Motor neuron (in vitro differentiated cells): ENCODE measurements around the gene ZPR1. TPM values are rescaled to one million over a fixed set of nuclear protein-coding genes. Genes with fewer than 3 reads are reported as not detected.
A peak's percentile ranks its signal among the peaks of the same experiment; 100 is the strongest.
"Not testable (repeated sequence)": the region's sequence is repeated elsewhere in the genome, so short reads cannot be mapped to it uniquely, and the experiment has no call there.

Experiments used
- ATAC-seq, 8 experiments: fragments of 200-7000 bp; cut with Tn5 transposase; replicated peaks in 6 of 8; 2 replicates each; pipeline ENCODE4 v1.8.0; 2021; ENCODE audit warnings: mild to moderate bottlenecking in 8 of 8, moderate library complexity in 8 of 8
- H3K27ac ChIP-seq, 2 donors: fragments of 250-450 bp; sonication (Bioruptor Pico); 2 replicates each; pipeline ENCODE4 v1.9.0; 2021; ENCODE audit warnings: antibody characterized with exemption in 2 of 2, mild to moderate bottlenecking in 2 of 2, moderate library complexity in 1 of 2
- H3K4me1 ChIP-seq, 2 donors: fragments of 250-450 bp; sonication (Bioruptor Pico); replicated peaks in 1 of 2; 2 replicates each; pipeline ENCODE4 v1.6.1; 2021; ENCODE audit warnings: antibody characterized with exemption in 2 of 2, mild to moderate bottlenecking in 2 of 2, moderate library complexity in 1 of 2
- H3K4me3 ChIP-seq, 5 donors: fragments of 250-450 bp; sonication (Bioruptor Pico); 2 replicates each; pipeline ENCODE4 v1.9.0; 2021; ENCODE audit warnings: antibody characterized with exemption in 5 of 5, mild to moderate bottlenecking in 5 of 5, moderate library complexity in 4 of 5
- WGBS, 10 experiments: fragments of 450-650 bp; shearing (Covaris generic); methylation state at CpG; one replicate each; pipeline ENCODE4 v1.0.0; 2022; 5-methylcytosine and 5-hydroxymethylcytosine counted together
- in situ Hi-C, 9 experiments: fragments of 400-800 bp; cut with MboI; loops; one replicate each; pipeline ENCODE4 v1.15.0; 2021; ENCODE audit warnings: low sequenced_read_pairs in 9 of 9, low pct_unique_long_range_greater_than_20kb in 2 of 9; ENCODE audit not compliant: unreplicated experiment in 9 of 9
- total RNA-seq, 8 experiments: library from RNA; unstranded; fragments of 300-600 nt; gene quantifications; 2 replicates each; pipeline versions ENCODE4 v1.2.3 to v1.2.4, GENCODE V29; 2022

ZPR1 gene
- total RNA-seq, 8 experiments from 2014 or later: 22.4 to 43.5 (median 33.0) TPM

DNA sequence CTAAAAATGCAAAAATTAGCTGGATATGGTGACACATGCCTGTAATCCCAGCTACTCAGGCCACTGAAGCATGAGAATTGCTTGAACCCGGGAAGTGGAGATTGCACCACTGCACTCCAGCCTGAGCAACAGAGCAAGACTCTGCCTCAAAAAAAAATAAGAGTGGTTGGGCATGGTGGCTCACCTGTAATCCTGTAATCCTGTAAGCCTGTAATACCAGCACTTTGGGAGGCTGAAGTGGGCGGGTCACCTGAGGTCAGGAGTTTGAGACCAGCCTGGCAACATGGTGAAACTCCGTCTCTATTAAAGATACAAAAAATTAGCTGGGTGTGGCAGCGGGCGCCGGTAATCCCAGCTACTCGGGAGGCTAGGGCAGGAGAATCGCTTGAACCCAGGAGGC, 31.8 kb downstream of the ZPR1 start:
- 85 to 98% (median 93%) methylated on average over 3 to 8 of the region's 8 CpGs; no CpG with 5 or more reads in 3 of the 10 experiments for WGBS, 10 experiments
- H3K27ac ChIP-seq, ATAC-seq, H3K4me3 ChIP-seq, H3K4me1 ChIP-seq, in situ Hi-C loops: not testable (repeated sequence)

DNA sequence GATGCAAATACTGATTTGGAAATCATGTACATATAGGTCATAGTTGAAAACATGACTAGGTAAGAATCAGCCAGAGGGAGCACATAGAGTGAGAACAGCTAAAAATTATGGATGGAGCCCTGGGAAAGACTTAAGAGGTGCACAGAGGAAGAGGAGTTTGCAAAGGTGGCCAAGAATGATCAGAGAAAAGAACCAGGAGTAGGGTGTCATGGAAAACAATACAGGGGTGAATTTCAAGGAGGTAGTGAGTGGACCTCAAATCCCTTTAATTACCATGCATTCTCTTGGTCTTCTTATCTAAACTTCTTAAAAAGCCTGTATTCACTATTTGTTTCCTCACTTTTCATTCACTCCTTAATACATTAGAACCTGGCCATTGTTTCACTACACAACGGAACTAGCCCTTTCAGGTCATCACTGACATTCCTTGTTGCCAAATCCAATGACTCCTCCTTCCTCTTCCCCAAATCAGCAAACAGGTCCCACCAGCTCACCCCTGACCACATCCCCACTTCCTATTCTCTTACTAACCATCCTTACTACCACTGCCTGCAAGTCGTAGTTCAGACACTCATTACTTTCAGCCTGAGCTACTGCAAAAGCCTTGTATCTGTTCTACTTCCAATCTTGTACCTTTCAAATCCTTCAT, 37.6 kb downstream of the ZPR1 start:
- ATAC-seq: no peak
- H3K27ac ChIP-seq: no peak overlapping the region
- WGBS, 10 experiments: 84 to 100% (median 100%) methylated on average over 1 to 2 of the region's 2 CpGs
- no peak overlapping the region for H3K4me3 ChIP-seq
- no peaks in the 10 kb centered on the region for H3K4me1 ChIP-seq
- in situ Hi-C loops: no loop called here

DNA sequence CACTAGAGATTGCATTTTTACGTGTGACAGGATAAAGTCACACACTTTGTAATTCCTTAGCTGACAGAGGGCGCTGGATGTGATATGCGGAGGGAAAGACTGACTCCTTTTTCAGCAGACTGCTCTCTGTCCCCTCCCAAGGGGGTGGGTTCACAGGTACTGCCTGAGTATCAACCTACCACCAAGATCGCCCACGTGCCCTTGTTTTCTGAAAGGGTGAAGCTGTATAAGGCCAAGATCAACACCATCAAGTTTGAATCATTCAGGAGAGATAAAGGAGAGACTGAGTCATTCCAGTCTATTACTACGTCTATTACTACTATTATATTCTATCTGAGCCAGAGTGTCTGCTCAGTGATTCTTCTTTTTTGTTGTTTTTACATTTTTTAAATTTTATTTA, 45.7 kb downstream of the ZPR1 start:
- Histone ChIP-seq H3K4me1 (no peaks in the 10 kb centered on the region), H3K4me3 (no peak overlapping the region), H3K27ac (no peak overlapping the region)
- 56 to 100% (median 88%) methylated on average over 1 to 6 of the region's 6 CpGs; no CpG with 5 or more reads in 2 of the 10 experiments for whole genome bisulfite sequencing, 10 experiments
- in situ Hi-C loops: no loop called here
- ATAC-seq: no peak

DNA sequence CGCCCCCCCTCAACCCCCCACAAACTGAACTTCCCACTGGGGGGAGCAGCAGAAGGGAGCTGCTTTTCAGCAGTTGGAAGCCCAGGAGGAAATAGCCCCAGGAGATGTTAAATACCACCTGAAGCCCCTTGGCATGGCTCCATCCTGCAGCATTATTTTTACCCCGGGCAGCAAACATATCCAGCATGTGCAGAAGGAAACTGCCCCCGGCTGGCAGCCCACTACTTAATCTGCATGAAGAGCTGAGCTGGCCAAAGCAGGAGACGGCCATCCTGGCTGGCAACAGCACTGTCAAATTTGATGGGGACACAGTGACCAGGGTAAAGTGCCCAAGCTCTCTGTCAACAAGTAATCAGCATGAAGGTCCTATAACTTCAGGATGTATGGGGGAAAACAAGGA, 47.1 kb downstream of the ZPR1 start:
- ATAC-seq: no peak
- no peak overlapping the region for H3K4me3 ChIP-seq
- 40 to 100% (median 83%) methylated on average over 1 to 2 of the region's 4 CpGs; no CpG with 5 or more reads in 5 of the 10 experiments for WGBS, 10 experiments
- H3K4me1 ChIP-seq: no peaks in the 10 kb centered on the region
- no peak overlapping the region for H3K27ac ChIP-seq
- in situ Hi-C loops: no loop called here

DNA sequence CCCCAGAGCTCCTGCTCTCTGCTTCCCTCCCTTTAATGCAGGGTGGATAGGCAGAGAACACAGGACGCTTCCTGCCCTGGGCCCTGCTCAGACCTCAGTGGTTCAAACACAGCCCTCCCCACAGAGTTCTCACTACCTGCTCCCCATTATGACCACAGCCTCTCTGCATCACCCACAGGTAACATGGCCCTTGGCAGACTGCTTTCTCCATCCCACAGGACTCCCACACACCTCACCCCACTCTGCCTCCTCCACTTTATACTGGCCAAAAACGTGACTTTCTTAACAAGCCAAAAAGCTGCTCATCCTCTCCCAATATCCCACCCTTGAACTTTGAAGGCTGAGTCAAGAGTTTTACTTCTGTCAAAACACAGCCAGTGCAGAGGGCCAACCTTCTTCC, 48.8 kb downstream of the ZPR1 start:
- ATAC-seq: no peak
- 20 to 100% (median 75%) methylated on average over 1 of the region's 2 CpGs; no CpG with 5 or more reads in 5 of the 10 experiments for WGBS, 10 experiments
- no peak overlapping the region for H3K27ac ChIP-seq
- no peaks in the 10 kb centered on the region for H3K4me1 ChIP-seq
- in situ Hi-C loops: no loop called here
- H3K4me3 ChIP-seq: no peak overlapping the region

DNA sequence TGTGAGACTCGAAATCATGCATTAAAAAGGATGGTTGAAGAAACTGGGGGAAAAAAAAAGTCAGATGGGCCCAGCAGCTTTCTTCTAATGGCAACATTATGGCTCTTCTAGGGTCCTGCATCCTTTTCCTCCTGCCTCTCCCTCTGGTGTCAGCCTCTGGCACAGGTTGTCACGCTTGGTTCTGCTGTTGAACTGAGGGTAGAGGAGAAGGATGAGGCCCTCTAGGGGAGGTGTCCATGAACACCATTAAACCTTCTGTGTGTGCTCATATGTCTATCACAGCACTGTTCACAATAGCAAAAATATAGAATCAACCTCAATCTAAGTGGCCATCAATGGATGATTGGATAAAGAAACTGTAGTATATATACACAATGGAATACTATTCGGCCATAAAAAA, 51.1 kb downstream of the ZPR1 start:
- WGBS, 10 experiments: 69 to 100% (median 82%) methylated on average over 1 to 3 of the region's 3 CpGs; no CpG with 5 or more reads in 2 of the 10 experiments
- in situ Hi-C loops: no loop called here
- ATAC-seq: peak in 1 of 8 experiments; percentile 53

DNA sequence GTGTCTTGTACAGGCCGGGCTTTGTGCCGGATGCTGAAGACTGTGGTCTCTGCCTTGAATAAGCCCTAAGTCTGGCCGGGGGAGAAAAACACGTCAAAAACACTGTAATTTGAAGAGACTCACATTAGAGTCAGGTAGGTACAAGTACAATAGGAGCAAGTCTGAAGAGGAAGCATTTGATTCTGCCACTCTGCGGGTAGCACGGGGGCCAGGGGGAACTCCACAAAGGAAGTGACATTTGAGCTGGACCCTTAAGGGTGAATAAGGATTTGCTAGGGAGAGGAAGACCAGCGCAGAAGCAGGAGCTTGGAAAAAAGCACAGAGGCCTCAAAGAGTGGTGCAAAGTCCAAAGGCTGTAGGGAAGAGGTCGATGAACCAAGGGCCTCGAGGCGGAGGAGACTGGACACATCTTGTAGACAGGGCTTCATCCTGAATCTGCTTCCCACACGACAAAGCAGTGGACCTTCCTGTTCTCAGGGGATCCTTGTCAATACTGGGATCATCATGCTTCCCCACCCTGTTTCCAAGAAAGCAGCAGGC, 53.8 kb downstream of the ZPR1 start:
- WGBS, 10 experiments: 63 to 95% (median 76%) methylated on average over 3 to 10 of the region's 11 CpGs; no CpG with 5 or more reads in 1 of the 10 experiments
- no peak for ATAC-seq
- in situ Hi-C loops: no loop called here
- no peak overlapping the region for H3K27ac ChIP-seq
- H3K4me1 ChIP-seq: peaks cover 19 to 21% of the 10 kb centered on the region in 2 donors
- H3K4me3 ChIP-seq: no peak overlapping the region

More for the DNA sequence above, 51.1 kb downstream of the ZPR1 start:
- Histone ChIP-seq H3K4me1 (peaks cover under 1 to 2% of the 10 kb centered on the region in 2 donors), H3K27ac (no peak overlapping the region), H3K4me3 (no peak overlapping the region)

DNA sequence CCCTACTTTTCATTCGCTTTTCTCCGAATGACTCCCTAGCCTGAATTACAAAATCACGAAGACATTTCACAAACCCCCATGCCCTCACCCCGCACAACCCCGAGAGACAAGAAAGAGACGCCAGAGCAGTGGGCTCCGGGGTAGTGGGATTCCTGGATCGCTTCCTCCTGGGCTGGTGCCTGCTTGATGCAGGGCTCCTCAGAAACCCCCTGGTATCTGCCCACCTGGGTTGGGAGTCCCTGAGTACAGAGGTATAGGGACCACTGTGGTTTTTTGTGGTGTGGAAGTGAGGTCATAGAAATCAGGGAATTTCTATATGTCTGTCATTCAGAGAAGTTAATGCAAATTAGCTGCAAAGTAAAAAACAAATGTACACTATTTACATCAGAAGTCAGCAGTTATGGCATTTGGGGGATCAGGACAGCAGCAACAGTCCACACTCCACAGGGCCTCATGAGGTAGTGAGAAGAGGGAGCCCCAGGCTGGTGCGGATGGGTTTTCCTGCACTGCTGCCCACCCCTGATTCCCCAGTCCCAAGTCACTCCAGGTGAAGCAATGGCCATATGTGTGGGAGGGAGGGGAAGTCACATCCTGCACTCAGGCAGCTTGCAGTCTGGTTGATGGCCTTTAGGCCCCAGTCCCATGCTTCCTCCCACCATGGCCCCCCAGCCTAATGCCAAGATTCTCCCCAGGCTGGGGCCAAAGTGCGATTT, 54.6 kb downstream of the ZPR1 start:
- Histone ChIP-seq H3K27ac (no peak overlapping the region), H3K4me3 (no peak overlapping the region), H3K4me1 (peaks cover 19 to 21% of the 10 kb centered on the region in 2 donors)
- WGBS, 10 experiments: 0 to 100% (median 73%) methylated on average over 1 to 9 of the region's 10 CpGs; no CpG with 5 or more reads in 4 of the 10 experiments
- in situ Hi-C loops: no loop called here
- peak in 1 of 8 experiments; percentile 15 for ATAC-seq

DNA sequence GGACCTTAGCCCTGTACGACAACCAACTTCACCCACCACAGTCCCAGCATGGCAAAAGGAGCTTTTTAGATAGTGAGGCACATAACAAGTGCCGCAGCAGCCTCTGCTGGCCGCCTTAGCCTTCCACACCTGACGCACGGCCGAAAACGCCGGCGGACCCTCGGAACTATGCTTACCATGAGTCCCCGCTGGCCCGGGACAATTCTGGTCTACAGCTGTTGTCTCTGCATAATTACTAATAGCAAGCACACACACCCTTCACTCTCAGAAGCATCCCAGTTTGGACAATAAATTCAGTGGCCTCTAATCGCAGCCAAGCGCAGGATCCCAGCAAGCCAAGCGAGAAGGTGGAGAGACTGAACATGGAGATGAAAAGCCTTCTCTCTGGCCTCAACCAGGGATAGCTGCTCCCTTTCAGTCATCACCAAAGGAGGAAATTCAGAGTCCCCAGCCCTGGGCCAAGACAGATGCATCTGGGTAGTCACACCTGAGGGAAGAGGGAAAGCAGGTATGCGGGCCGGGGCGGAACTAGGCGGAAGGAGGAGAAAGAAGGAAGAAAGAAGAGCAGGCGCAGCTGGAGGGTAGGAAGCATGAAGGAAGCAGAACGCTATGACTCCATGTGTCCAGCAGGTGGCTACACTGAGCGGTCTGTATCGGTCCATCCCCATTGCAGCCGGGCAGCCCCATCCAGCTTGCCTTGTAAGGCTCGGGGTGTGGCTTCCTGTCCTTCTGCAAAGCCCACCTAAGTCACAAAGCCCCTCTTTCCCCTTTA, 55.4 kb downstream of the ZPR1 start:
- H3K4me3 ChIP-seq: no peak overlapping the region
- in situ Hi-C loops: no loop called here
- 35 to 100% (median 40%) methylated on average over 1 to 12 of the region's 25 CpGs; no CpG with 5 or more reads in 3 of the 10 experiments for WGBS, 10 experiments
- H3K27ac ChIP-seq: no peak overlapping the region
- peak; percentile 48 to 92 (median 62) for ATAC-seq
- H3K4me1 ChIP-seq: peaks cover 19 to 21% of the 10 kb centered on the region in 2 donors

DNA sequence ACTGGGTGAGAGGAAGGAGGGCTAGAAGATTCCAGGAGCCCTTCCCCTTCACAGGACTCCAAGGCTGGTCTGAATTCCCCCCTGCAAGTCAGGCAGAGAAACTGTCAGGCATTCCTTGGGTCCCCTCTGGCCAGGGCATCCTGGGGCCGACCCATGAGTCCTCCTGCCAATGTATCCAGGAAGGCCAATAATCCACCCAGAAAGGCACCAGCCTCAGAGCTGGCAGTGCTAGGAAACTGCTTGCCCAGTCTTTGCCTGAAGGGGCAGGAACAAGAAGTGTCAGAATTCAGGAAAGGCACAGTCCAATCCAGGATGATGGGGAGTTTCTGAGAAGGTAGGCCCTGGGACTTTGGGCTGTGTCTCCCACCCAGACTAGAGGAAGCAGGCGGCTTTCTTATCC, 56.0 kb downstream of the ZPR1 start:
- in situ Hi-C loops: no loop called here
- Histone ChIP-seq H3K4me3 (no peak overlapping the region), H3K4me1 (peaks cover 19 to 21% of the 10 kb centered on the region in 2 donors), H3K27ac (no peak overlapping the region)
- peak in 2 of 8 experiments; percentile 1 to 5 for ATAC-seq
- WGBS, 10 experiments: 80 to 100% (median 100%) methylated on average over 1 to 2 of the region's 2 CpGs; no CpG with 5 or more reads in 7 of the 10 experiments

DNA sequence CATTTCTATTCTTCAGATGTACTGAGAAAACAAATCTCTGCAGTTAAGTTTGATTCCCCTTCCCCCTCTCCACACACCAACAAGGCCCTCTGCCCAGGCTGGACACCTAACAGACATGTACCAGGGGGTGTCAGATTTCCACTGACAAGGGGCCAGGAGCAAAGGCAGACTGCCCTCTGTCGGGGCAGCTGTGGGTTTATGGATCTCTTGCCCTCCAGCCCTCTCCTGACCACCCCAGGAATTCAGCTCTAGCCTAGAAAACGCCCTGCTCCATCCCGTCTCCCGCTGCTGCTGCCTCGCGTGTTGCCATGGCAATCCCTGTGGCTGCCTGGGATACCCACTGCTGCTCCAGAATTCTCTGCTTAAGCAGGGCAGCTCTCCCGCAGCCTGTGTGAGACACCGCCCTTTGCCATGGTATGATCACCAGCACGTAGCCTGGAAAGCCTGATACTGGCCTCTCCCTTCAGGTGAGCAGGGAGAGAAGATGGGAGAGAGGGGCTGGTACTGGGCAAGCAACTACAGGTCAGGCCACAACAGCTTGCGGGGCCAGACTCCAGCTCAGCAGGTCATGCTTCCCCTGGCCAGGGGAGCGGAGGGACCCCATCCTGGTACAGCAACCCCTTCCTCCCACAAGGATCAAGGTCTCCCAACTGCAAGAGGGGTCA, 56.6 kb downstream of the ZPR1 start:
- H3K4me1 ChIP-seq: peaks cover 19 to 21% of the 10 kb centered on the region in 2 donors
- WGBS, 10 experiments: 0 to 38% (median 11%) methylated on average over 1 to 6 of the region's 11 CpGs; no CpG with 5 or more reads in 6 of the 10 experiments
- in situ Hi-C loops: no loop called here
- peak; percentile 26 to 95 (median 90) for ATAC-seq
- H3K27ac ChIP-seq: no peak overlapping the region
- no peak overlapping the region for H3K4me3 ChIP-seq

DNA sequence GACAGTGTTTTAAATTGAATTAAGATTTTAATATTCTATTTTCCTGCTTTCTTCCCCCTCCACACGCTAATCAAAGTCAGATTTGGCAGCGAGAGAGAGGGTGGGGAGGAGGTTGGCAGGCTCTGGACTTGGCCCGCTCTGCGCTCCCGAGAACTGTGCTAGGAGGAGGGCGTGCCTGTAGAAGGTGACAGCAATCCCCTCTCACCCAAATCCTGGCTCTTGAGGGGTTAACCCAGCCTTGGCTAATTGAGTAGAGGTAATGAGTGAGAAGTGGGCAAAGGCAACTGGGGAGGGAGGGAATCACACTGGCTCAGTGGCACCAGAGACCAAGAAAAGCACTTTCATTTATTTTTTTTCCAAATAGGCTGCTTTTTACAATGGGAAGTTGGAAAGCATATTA, 57.2 kb downstream of the ZPR1 start:
- in situ Hi-C loops: no loop called here
- no peak overlapping the region for H3K4me3 ChIP-seq
- peaks cover 21 to 24% of the 10 kb centered on the region in 2 donors for H3K4me1 ChIP-seq
- H3K27ac ChIP-seq: no peak overlapping the region
- ATAC-seq: peak in 2 of 8 experiments; percentile 6 to 20
- 0 to 100% (median 48%) methylated on average over 1 to 6 of the region's 6 CpGs; no CpG with 5 or more reads in 2 of the 10 experiments for WGBS, 10 experiments
